ENCODE results near the gene TRPV2.

GRCh38 chr17:16473044-16474011, 58.0 kb downstream of the TRPV2 start:
- no peak for TF ChIP-seq POLR2AphosphoS5 (IDR thresholded peaks at IDR 0.05; ENCODE audit: low read depth, low read length)
- no peak for TF ChIP-seq SIN3A (IDR thresholded peaks at IDR 0.05; ENCODE audit: borderline replicate concordance, insufficient read depth, low read length)
- no peak for TF ChIP-seq TAF1 (IDR thresholded peaks at IDR 0.05; ENCODE audit: borderline replicate concordance, insufficient read depth, low read length)
- TF ChIP-seq REST (IDR thresholded peaks at IDR 0.05; ENCODE audit: insufficient read depth in 1 of 2, low read depth in 2 of 2, low read length in 2 of 2): no peak
- TF ChIP-seq FOXP2 (optimal IDR thresholded peaks at IDR 0.05; ENCODE audit: borderline replicate concordance, extremely low read depth, extremely low read length, insufficient read depth): no peak

Measured in PFSK-1 (cell line).